Natural killer cell treated with Interleukin-12 subunit alpha and Interleukin-12 subunit beta and Interleukin-15 and Interleukin-18, amount 100 ng/mL, for 72 hours (primary cell): ENCODE results near the gene BMP10. TPM values are rescaled to one million over a fixed set of nuclear protein-coding genes. Genes with fewer than 3 reads are reported as not detected.

Source experiments
- ATAC-seq, 2 donors: fragments of 150-1000 bp; cut with Tn5 transposase in 1 of 2; sonication (Bioruptor Pico), chemical (Tn5 transposase) in 1 of 2; 2 replicates each; pipeline ENCODE4 v1.10.0; 2021
- DNase-seq: peaks from one replicate; pipeline ENCODE4 v3.0.0; 2022; ENCODE audit warnings: low spot score
- H3K27ac Mint-ChIP-seq, 2 donors: 1 replicate in 1 of 2; 2 replicates in 1 of 2; pipeline ENCODE4 v1.8.0; 2022; ENCODE audit warnings: mixed read lengths in 2 of 2, mild to moderate bottlenecking in 1 of 2, moderate library complexity in 1 of 2
- H3K27me3 Mint-ChIP-seq, 2 donors: 1 replicate in 1 of 2; 2 replicates in 1 of 2; pipeline ENCODE4 v1.8.0; 2022; ENCODE audit warnings: mixed read lengths in 2 of 2
- H3K36me3 Mint-ChIP-seq: one replicate; pipeline ENCODE4 v1.8.0; 2022; ENCODE audit warnings: mixed read lengths
- H3K4me1 Mint-ChIP-seq, 2 donors: 1 replicate in 1 of 2; 2 replicates in 1 of 2; pipeline ENCODE4 v1.8.0; 2022; ENCODE audit warnings: low read depth in 2 of 2, mixed read lengths in 2 of 2, mild to moderate bottlenecking in 1 of 2
- H3K4me3 Mint-ChIP-seq: one replicate; pipeline ENCODE4 v1.8.0; 2022; ENCODE audit warnings: mixed read lengths
- H3K9me3 Mint-ChIP-seq: 2 replicates; pipeline ENCODE4 v1.8.0; 2022; ENCODE audit warnings: mixed read lengths
- total RNA-seq, 2 donors: library from RNA; stranded (reverse); gene quantifications; one replicate each; pipeline ENCODE4 v1.2.3, GENCODE V29; 2022

BMP10 gene
- total RNA-seq, 2 donors from 2014 or later, result not detected

DNA sequence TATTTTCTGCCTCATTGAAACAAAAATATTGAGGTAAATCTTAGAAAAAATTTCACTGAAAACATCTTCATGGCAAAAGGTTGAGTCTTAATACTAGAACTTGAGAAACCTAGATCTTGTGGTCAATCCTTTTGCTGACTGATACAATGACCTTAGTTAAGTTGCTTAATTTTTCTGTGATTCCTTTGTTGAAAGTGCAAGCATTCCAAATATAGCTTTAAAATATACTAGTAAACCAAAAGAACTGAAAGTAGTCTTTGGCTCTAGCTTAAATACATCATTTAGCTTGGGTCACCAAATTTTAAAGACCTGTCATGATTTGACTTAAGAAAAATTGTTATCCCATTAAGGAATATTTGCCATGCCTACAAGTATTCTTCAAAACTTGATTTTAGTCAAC, 16.7 kb downstream of the BMP10 start:
- Mint-ChIP-seq H3K4me1 (peaks cover 20 to 22% of the 10 kb centered on the region in 2 donors), H3K4me3 (no peak overlapping the region), H3K9me3 (no peaks in the 10 kb centered on the region), H3K27me3 (peaks cover 10 to 15% of the 10 kb centered on the region in 2 donors), H3K27ac (no peak overlapping the region), H3K36me3 (no peaks in the 10 kb centered on the region)
- DNase-seq (no peak), ATAC-seq (no peak)

DNA sequence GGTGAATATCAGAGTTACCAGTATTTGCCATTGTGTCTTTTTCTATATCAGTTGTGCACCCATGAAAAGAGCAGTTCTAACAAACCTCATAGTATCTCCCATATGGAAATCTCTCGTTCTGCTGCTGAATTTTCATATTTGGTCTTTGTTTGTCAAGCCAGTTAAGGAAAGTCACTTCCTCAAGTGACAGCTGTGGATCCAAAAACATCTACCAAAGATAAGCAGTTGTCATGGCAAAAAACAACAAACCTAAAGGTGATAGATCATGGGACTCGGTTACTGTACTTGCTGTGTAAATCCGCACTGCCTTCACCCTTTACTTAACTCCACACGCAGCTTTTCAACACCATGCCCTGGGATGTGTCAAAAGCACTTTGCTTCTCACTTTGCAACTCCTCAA, 17.3 kb downstream of the BMP10 start:
- H3K36me3 Mint-ChIP-seq, result no peaks in the 10 kb centered on the region
- peaks cover 15 to 16% of the 10 kb centered on the region in 2 donors for H3K4me1 Mint-ChIP-seq
- H3K27me3 Mint-ChIP-seq, result peaks cover 14 to 15% of the 10 kb centered on the region in 2 donors
- no peak overlapping the region for H3K27ac Mint-ChIP-seq
- DNase-seq (no peak), ATAC-seq (no peak)
- H3K4me3 Mint-ChIP-seq, result no peak overlapping the region
- H3K9me3 Mint-ChIP-seq, result no peaks in the 10 kb centered on the region

DNA sequence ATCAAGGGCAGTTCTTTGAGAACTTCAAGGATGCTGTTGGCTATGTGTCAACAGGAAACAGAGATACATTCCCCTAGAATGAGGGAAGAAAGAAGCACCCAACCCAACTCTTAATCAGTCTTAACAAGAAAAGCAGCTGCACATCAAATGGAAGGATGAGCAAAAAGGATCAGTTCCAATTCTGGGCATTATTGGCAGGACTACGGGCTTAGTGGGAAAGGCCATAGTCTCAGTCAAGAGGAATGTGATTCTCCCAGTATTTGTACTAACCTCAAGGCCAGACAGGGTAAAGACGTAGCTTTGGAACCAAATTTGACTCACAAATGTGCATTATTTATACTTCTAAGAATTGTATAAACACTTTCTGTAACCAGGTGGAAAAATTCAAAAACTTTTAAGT, 18.2 kb downstream of the BMP10 start:
- H3K36me3 Mint-ChIP-seq, result no peaks in the 10 kb centered on the region
- H3K9me3 Mint-ChIP-seq, result no peaks in the 10 kb centered on the region
- no peak overlapping the region for H3K4me3 Mint-ChIP-seq
- H3K4me1 Mint-ChIP-seq, result peaks cover 7 to 8% of the 10 kb centered on the region in 2 donors
- DNase-seq (no peak), ATAC-seq (no peak)
- H3K27ac Mint-ChIP-seq, result no peak overlapping the region
- H3K27me3 Mint-ChIP-seq, result peaks cover 14 to 15% of the 10 kb centered on the region in 2 donors

DNA sequence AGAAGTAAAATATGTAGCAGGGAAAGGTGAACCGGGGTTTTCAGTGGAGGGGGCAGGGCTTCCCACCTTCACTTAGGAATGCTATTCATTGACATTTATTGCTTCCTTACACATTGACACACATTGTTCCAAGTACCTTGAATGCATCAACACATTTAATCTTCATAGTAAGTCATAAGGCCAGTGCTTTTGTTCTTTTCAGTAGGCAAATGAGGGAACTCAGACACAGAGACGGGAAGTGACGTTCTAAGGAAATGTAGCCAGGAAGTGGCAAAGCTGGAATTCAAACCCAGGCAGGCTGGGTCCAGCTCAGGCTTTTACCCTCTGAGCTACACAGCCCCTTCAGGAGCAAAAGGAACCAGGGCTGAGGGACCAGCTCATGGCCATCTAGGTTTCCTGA, 20.7 kb downstream of the BMP10 start:
- ATAC-seq, result no peak

DNA sequence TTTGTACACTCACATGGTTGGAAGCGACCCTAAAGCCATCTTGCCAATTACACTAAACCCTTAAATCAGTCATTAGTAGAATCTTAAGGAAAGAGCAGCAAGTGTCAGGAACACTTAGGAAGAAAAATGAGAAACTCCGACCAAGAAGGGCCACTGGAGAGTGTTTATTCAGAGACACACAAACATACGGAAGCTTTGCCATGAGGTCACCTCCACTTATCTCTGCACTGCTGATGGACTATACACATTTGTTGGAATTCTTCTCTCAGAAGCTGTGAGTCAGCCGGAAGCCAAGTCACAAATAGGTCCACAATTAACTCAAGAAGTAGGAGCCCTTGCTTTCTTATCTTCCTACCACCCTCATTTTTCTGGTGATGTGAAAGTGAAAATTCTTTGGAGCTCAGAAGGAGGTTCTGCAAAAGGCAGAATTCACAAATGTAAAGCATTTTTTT, 21.6 kb downstream of the BMP10 start:
- no peaks in the 10 kb centered on the region for H3K9me3 Mint-ChIP-seq
- H3K4me3 Mint-ChIP-seq, result no peak overlapping the region
- no peaks in the 10 kb centered on the region for H3K36me3 Mint-ChIP-seq
- peaks cover 14 to 27% of the 10 kb centered on the region in 2 donors for H3K27me3 Mint-ChIP-seq
- ATAC-seq (no peak), DNase-seq (no peak)
- H3K4me1 Mint-ChIP-seq, result no peaks in the 10 kb centered on the region
- no peak overlapping the region for H3K27ac Mint-ChIP-seq

More for the DNA sequence above, 20.7 kb downstream of the BMP10 start:
- Mint-ChIP-seq H3K36me3 (no peaks in the 10 kb centered on the region), H3K27me3 (peaks cover 16 to 24% of the 10 kb centered on the region in 2 donors), H3K9me3 (no peaks in the 10 kb centered on the region), H3K4me1 (no peaks in the 10 kb centered on the region), H3K27ac (no peak overlapping the region), H3K4me3 (no peak overlapping the region)
- DNase-seq, result no peak

DNA sequence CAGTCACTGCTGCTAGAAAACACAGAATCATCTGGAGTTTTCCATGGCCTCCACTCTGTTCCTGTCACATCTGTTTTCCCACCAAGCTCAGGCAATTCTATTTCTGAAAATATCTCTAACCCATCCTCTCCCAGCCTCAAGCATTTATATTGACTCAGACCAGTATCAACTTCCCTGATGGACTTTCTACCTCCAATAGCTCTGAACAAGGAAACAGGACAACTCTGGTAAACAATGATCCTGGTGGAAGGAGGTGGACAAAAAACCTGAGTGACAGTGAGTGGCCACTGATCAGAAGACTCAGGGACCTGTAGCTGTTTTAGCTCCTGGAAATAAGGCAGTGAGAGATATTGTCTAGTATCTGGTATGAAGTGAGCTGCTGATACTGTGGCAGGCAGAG, 23.4 kb downstream of the BMP10 start:
- no peak for DNase-seq
- no peaks in the 10 kb centered on the region for H3K36me3 Mint-ChIP-seq
- H3K27ac Mint-ChIP-seq, result no peak overlapping the region
- no peaks in the 10 kb centered on the region for H3K4me1 Mint-ChIP-seq
- no peaks in the 10 kb centered on the region for H3K9me3 Mint-ChIP-seq
- ATAC-seq, result no peak
- H3K27me3 Mint-ChIP-seq, result peaks cover 19 to 27% of the 10 kb centered on the region in 2 donors
- no peak overlapping the region for H3K4me3 Mint-ChIP-seq

DNA sequence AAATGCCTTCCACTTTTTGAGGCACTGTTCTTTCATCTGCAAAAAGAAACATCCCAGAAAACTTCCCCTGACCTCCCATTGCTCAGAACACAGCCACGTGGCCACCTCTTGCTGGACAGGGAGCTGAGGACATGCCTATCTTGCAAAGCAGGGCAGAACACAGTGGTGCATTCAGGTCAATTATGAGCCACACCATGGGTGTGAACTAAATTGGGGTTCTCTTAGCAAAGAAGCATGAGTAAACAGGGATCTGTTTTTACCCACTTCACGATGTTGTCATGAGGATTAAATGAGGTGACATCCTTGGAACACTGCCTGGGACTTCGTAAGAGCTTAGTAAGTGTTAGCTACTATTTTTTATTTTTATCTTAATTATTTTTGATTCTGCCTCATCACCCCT, 25.1 kb downstream of the BMP10 start:
- Mint-ChIP-seq H3K27ac (no peak overlapping the region), H3K27me3 (peaks cover 19 to 27% of the 10 kb centered on the region in 2 donors), H3K4me3 (no peak overlapping the region), H3K4me1 (no peaks in the 10 kb centered on the region), H3K36me3 (no peaks in the 10 kb centered on the region), H3K9me3 (no peaks in the 10 kb centered on the region)
- no peak for DNase-seq
- no peak for ATAC-seq

DNA sequence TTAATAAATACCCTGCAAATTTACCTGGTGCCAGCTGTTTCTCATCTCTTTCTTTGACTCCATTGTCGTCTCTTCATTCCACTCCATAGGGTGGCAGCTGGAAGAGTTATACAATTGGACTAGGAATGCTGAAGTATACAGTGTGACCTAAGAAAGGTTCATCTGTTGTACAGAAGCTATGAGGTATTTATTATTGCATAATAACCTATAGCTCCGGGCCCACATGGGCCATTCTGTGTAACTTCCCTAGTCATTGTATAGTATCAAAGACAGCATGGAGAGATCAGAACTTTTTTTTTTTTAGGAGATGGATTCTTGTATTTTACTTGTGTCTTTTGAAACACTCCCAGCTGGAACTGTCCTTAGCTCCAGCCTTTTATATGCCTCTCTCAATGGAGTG, 26.2 kb downstream of the BMP10 start:
- H3K27me3 Mint-ChIP-seq, result peaks cover 16 to 20% of the 10 kb centered on the region in 2 donors
- no peak overlapping the region for H3K27ac Mint-ChIP-seq
- DNase-seq, result no peak

DNA sequence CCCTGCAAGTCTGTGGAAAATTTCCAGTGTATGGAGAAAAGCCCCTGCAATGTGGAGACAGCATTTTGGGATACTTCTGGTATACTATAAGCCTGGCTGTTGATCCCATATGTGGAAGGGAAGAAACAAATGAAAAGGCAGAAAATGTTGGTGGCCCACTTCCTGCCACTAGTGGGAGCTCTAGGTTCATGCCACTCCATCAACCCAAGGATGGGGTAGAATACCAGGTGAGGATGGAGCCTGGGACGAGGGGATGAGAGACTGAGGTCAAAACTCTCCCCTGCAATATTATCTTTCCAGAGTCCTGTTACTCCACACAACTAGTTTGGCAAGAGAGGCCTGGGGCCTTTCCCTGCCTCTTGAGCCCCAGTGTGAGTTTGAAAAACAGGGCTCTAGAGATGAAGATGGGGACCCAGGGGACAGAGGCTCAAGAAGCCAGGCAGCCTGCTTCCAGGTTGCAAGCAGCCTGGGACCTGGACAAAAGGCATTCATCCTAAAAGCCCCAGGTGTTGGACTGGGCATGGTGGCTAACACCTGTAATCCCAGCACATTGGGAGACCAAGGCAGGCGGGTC, 31.9 kb downstream of the BMP10 start:
- H3K36me3 Mint-ChIP-seq, result no peaks in the 10 kb centered on the region
- peak overlapping the region in 1 of 2 donors; percentile 18 for H3K27ac Mint-ChIP-seq
- peaks cover 0 to 5% of the 10 kb centered on the region in 2 donors for H3K27me3 Mint-ChIP-seq
- H3K4me1 Mint-ChIP-seq, result peaks cover 18 to 30% of the 10 kb centered on the region in 2 donors
- H3K9me3 Mint-ChIP-seq, result no peaks in the 10 kb centered on the region
- ATAC-seq (no peak), DNase-seq (no peak)
- no peak overlapping the region for H3K4me3 Mint-ChIP-seq

More for the DNA sequence above, 26.2 kb downstream of the BMP10 start:
- Mint-ChIP-seq H3K4me3 (no peak overlapping the region), H3K36me3 (no peaks in the 10 kb centered on the region), H3K9me3 (no peaks in the 10 kb centered on the region), H3K4me1 (no peaks in the 10 kb centered on the region)
- no peak for ATAC-seq

DNA sequence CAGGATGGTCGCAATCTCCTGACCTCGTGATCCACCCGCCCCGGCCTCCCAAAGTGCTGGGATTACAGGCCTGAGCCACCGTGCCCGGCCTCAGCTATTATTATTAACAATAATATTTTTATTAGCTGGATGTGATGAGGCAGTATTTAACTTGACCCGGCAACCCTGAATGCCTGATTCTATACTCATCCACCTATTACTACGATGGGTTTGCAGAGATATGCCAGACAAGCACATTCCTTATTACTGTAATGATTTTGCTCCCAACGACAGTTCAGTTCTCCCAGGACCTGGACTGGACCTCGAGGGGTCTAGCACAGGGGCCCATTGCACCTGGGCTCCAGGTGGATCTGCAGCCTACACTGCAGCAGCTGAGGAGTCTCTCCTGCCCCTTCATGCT, 32.6 kb downstream of the BMP10 start:
- DNase-seq, result no peak
- Mint-ChIP-seq H3K27ac (no peak overlapping the region), H3K9me3 (no peaks in the 10 kb centered on the region), H3K27me3 (peaks cover 0 to 5% of the 10 kb centered on the region in 2 donors), H3K4me1 (peaks cover 25 to 36% of the 10 kb centered on the region in 2 donors), H3K36me3 (no peaks in the 10 kb centered on the region), H3K4me3 (no peak overlapping the region)
- no peak for ATAC-seq

DNA sequence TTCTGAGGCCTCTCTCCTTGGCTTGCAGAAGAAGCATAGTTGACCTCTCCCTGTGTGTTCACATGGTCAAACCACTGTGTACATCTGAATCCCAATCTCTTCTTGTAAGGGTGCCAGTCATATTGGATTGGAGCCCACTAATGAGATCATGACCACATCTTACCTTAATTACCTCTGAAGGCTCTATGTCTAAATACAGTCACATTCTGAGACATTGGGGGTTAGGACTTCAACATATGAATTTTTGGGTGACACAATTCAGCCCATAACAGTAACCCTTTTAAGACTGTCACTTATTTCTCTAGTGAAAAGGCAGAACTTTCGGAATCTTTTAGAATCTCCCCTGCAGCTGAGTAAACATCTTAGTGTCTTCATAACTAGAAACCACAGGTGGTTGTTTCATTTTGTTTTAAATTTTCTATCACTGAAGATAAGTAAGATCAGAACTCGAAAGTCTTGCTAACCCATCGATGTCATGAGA, 33.3 kb downstream of the BMP10 start:
- Mint-ChIP-seq H3K4me1 (peaks cover 31 to 39% of the 10 kb centered on the region in 2 donors), H3K9me3 (no peaks in the 10 kb centered on the region), H3K27ac (peak overlapping the region; percentile 64 to 83), H3K36me3 (no peaks in the 10 kb centered on the region), H3K4me3 (peak overlapping the region; percentile 13), H3K27me3 (peaks cover 0 to under 1% of the 10 kb centered on the region in 2 donors)
- ATAC-seq (peak; percentile 33 to 76), DNase-seq (no peak)

DNA sequence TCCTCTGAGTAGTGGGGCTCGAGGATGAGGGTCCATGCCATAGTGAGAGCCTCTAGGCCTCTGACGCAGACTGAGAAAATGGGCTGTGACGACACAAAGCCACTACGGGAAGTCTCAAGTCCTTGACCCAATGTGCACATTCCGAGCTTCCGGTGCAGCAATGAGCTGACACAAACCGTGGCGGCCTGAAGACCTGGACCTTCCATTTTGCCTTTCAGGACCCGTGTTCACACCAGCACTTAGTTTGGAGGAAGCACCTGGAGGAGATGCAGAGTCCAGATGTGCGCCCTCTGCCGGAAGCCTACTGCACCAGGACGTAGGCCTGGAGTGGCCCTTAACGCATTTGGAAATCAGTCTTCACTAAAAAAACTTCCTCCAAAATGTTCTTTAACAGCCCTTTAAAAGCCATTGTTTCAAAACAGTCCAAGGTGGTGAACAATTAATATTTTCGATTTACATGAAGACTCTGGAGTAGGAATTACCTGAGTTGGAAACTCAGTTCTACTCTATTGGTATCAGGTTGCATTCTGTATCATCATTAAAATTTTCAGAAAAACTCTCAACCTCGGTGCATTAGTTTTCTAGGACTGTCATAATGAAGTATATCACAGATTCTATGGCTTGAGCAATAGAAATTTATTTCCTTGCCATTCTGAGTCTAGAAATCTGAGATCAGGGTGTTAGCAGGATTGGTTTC, 33.9 kb downstream of the BMP10 start:
- peak overlapping the region; percentile 64 to 83 for H3K27ac Mint-ChIP-seq
- H3K36me3 Mint-ChIP-seq, result no peaks in the 10 kb centered on the region
- H3K4me3 Mint-ChIP-seq, result peak overlapping the region; percentile 13
- H3K9me3 Mint-ChIP-seq, result no peaks in the 10 kb centered on the region
- no peaks in the 10 kb centered on the region for H3K27me3 Mint-ChIP-seq
- peaks cover 37 to 45% of the 10 kb centered on the region in 2 donors for H3K4me1 Mint-ChIP-seq
- DNase-seq (peak; percentile 77), ATAC-seq (peak; percentile 46 to 66)

DNA sequence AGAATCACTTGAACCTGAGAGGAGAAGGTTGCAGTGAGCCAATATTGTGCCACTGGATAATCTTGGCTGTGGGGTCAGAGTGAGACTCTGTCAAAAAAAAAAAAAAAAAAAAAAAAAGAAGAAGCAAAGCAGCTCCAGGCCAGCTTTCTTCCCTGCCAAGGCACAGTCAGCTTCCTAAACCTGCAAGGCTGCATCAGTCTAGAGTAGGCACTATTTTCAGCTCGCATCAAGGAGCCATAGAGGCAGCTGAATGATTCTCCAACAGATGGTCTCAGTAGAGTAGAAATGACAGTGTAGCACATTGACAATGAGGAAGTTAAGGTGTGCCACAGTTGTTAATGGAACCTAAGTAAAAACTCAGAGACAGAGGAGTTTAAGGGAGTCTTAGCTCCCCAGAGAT, 35.6 kb downstream of the BMP10 start:
- no peak for DNase-seq
- H3K4me3 Mint-ChIP-seq, result no peak overlapping the region
- H3K4me1 Mint-ChIP-seq, result peaks cover 54 to 62% of the 10 kb centered on the region in 2 donors
- no peaks in the 10 kb centered on the region for H3K27me3 Mint-ChIP-seq
- H3K9me3 Mint-ChIP-seq, result no peaks in the 10 kb centered on the region
- H3K27ac Mint-ChIP-seq, result peak overlapping the region in 1 of 2 donors; percentile 30
- no peak for ATAC-seq
- H3K36me3 Mint-ChIP-seq, result no peaks in the 10 kb centered on the region

DNA sequence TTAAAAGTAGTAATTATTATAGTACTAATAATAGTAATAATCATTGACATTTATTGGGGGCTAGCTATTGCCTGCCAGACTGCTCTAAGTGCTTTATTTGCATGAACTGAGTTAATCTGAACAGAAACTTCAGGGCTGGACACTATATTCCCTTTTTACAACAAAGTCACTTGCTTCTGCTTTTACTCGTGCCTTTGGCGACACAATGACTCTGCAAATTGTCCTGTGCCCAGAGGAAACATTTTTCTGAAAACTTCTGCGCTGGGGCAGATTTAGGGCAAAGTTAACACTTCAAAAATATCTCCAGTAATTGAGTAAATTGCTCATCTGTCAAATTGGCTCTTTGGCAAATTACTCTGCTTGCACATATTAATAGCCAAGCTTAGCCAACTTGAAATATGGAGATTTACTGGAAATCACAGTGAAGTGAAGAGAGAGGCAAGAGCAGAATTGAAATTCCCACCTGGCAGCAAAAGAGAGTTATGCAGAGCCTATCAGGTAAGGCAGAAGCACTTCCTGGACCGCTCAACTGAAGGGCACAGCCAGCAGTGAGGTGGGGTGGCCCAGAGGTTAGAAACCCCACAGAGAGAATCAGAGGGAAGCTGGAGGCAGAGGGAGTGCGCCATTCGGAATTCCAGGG, 36.3 kb downstream of the BMP10 start:
- H3K4me1 Mint-ChIP-seq, result peaks cover 61 to 70% of the 10 kb centered on the region in 2 donors

More for the DNA sequence above, 36.3 kb downstream of the BMP10 start:
- Mint-ChIP-seq H3K36me3 (no peaks in the 10 kb centered on the region), H3K4me3 (no peak overlapping the region), H3K27me3 (no peaks in the 10 kb centered on the region), H3K9me3 (no peaks in the 10 kb centered on the region), H3K27ac (peak overlapping the region; percentile 30 to 97)
- no peak for ATAC-seq
- DNase-seq, result no peak
